HS-27A (cell line): Measurements from ENCODE around the gene AEBP2.
"Not testable (repeated sequence)": the region's sequence is repeated elsewhere in the genome, so short reads cannot be mapped to it uniquely, and the experiment has no call there.

Source experiments
- DNase-seq: peaks from one replicate; pipeline ENCODE4 v3.0.0-alpha.2; 2012; ENCODE audit warnings: low read depth, missing footprints

The AEBP2 gene

GRCh38 chr12:19507823-19508222 is 68.5 kb downstream of the AEBP2 start:
- no peak for DNase-seq

GRCh38 chr12:19510461-19510860 is 71.2 kb downstream of the AEBP2 start:
- no peak for DNase-seq

- DNase-seq = no peak
Measured at GRCh38 chr12:19515179-19515578, 75.9 kb downstream of the AEBP2 start.

GRCh38 chr12:19517583-19517982 is 78.3 kb downstream of the AEBP2 start:
- no peak for DNase-seq

- DNase-seq = no peak
Measured at GRCh38 chr12:19518209-19518608, 78.9 kb downstream of the AEBP2 start.

GRCh38 chr12:19520646-19521415 is 81.5 kb downstream of the AEBP2 start:
- DNase-seq = no peak

GRCh38 chr12:19525274-19525673 is 86.0 kb downstream of the AEBP2 start:
- DNase-seq = no peak

- DNase-seq = no peak
Measured at GRCh38 chr12:19527866-19528265, 88.6 kb downstream of the AEBP2 start.

GRCh38 chr12:19528750-19529149 is 89.5 kb downstream of the AEBP2 start:
- DNase-seq = no peak

- peak; percentile 31 for DNase-seq
Measured at GRCh38 chr12:19529951-19530636, 90.8 kb downstream of the AEBP2 start.

GRCh38 chr12:19530637-19531023 is 91.3 kb downstream of the AEBP2 start:
- DNase-seq = no peak

- no peak for DNase-seq
Measured at GRCh38 chr12:19533567-19533966, 94.3 kb downstream of the AEBP2 start.

GRCh38 chr12:19539071-19539470 is 99.8 kb downstream of the AEBP2 start:
- no peak for DNase-seq

- no peak for DNase-seq
Measured at GRCh38 chr12:19539836-19540235, 100.5 kb downstream of the AEBP2 start.

GRCh38 chr12:19542606-19543005 is 103.3 kb downstream of the AEBP2 start:
- no peak for DNase-seq

GRCh38 chr12:19544353-19544752 is 105.1 kb downstream of the AEBP2 start:
- DNase-seq = no peak

GRCh38 chr12:19545301-19545700 is 106.0 kb downstream of the AEBP2 start:
- DNase-seq = no peak

- no peak for DNase-seq
Measured at GRCh38 chr12:19546027-19546426, 106.7 kb downstream of the AEBP2 start.

GRCh38 chr12:19546611-19547162 is 107.4 kb downstream of the AEBP2 start:
- DNase-seq = no peak

GRCh38 chr12:19547271-19547671 is 108.0 kb downstream of the AEBP2 start:
- no peak for DNase-seq

- no peak for DNase-seq
Measured at GRCh38 chr12:19548834-19549233, 109.5 kb downstream of the AEBP2 start.

- no peak for DNase-seq
Measured at GRCh38 chr12:19550626-19551025, 111.3 kb downstream of the AEBP2 start.

GRCh38 chr12:19552441-19553097 is 113.3 kb downstream of the AEBP2 start:
- not testable (repeated sequence) for DNase-seq
